ENCODE measurements around the gene EFCAB5. TPM values are rescaled to one million over a fixed set of nuclear protein-coding genes. Genes with fewer than 3 reads are reported as not detected.

The EFCAB5 gene
- total RNA-seq, 1 experiment from 2014 or later: 1.4 TPM

DNA sequence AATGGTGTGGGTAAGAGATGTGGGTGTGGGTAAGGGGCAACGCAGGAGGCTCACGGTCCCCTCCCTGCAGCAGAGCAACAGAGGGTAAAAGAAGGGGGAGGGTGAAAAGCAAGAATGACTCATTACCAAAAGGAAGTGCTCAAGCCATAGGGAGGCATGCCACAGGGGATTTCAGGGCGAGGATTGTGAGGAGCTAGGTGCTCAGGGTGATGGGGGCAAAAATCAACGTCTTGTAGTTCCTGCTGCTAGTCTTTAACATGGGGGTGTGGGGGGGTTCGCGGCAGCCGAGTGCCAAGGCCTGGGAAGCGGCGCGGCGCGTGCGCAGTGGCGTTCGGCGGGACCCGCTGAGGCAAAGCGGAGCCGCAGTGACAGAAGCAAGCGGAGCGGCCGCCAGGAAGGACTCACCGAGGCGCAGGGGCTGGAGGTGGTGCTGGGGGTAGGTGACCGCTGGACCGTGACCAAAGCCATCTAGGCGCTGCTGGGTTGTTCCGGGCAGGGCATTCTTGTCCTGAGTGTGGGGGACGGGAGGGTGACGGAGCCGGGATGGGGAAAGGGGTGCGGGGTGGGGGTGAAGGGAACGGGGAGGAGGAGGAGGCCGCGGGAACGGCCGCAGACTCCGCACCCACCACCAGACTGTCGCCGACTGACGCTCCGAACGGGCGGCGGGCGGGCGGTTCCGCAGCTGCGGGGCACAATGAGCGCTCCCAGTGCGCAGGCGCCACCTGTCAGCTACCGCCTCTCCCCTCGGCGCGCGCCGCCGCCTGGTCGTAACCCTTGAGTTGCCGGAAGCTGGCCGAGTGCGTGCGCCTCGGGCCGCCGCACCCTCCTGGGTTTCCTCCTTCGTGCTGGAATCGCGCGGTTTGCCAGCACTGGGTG is 11.7 kb upstream of the EFCAB5 start, which contains the start of gene SSH2:
SSH2 (minus strand) TSS at position 696 of the 876 bp plus-strand sequence; CDS start at position 468, 228 bp downstream.
- H3K9me2 ChIP-seq (ENCODE audit: insufficient read depth): no peaks in the 10 kb centered on the region
- intact Hi-C loops (cut with micrococcal nuclease; ENCODE audit: unreplicated experiment): no loop called here
- H3K4me2 ChIP-seq: peak within 1 kb of the TSS; percentile 95
- no peaks in the 10 kb centered on the region for H3K9me3 ChIP-seq (ENCODE audit: insufficient read depth, low read depth)
- peak within 1 kb of the TSS; percentile 85 for H2AFZ ChIP-seq
- no peaks in the 10 kb centered on the region for H3K36me3 ChIP-seq (ENCODE audit: low read depth)
- H3K79me2 ChIP-seq (ENCODE audit: low read depth): peaks cover 49% of the 10 kb centered on the region
- H4K20me1 ChIP-seq (ENCODE audit: insufficient read depth): 0 out of 2 replicates have a peak, but pooled peaks cover 3% of the 10 kb centered on the region
- ChIA-PET CTCF (interaction anchor here (0.6 to 3.2 kb wide), 8 partner anchors 10 to 290 kb away, joined by 3 to 30 read pairs (median 7); no protein-coding TSS in a partner anchor), POLR2A (ENCODE audit: unreplicated experiment) (interaction anchor here (0.5 to 1.4 kb wide), 8 partner anchors 10 to 679 kb away, joined by 3 to 36 read pairs (median 3); no protein-coding TSS in a partner anchor)
- TF ChIP-seq CTCF (conservative IDR thresholded peaks at IDR 0.05): no peak
- no peak for TF ChIP-seq EZH2 (IDR thresholded peaks at IDR 0.05; ENCODE audit: low read depth)
- no TSS peak for BruUV-seq (replicated peaks)
- peak within 1 kb of the TSS; percentile 62 for H3K27ac ChIP-seq
- H3F3A ChIP-seq (ENCODE audit: insufficient read depth, low read depth): peaks cover 20% of the 10 kb centered on the region; the same call in 1 of the 2 replicates
- H3K27me3 ChIP-seq (ENCODE audit: insufficient read depth, low read depth): no peaks in the 10 kb centered on the region
- peak; percentile 75 to 86 for DNase-seq
- peak within 1 kb of the TSS; percentile 73 for H3K4me3 ChIP-seq
- peaks cover 32% of the 10 kb centered on the region for H3K4me1 ChIP-seq (replicated peaks; ENCODE audit: insufficient read depth)

DNA sequence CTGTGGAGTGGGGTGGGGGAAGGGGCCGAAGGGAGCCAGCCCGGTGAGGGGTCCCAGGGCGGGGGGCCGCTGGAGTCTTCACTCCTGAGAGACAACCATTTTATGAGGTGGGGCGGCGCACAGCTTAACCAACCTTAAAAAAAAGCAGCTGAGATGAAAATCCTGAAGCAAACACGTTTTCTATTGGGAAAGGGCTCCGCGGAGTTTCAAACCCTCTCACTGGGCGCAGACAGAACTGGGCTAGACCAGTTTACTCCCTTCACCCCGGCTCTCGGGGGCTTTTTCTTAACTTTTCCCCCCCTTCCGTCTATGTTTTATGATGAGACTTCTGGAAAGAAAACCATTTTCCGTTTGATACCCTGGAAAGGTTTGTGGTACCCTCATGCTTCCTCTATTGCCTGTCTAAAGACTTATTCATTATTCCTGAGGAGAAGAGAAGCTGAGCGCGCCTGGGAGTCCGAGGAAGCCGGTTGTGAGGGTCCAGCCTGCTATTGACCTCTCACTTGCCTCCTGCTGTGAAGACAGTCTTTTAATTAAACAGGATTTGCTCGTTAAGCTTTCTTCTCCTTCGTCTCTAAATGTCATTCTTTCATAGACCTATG is 10.9 kb upstream of the EFCAB5 start:
- Histone ChIP-seq H4K20me1 (ENCODE audit: insufficient read depth) (0 out of 2 replicates have a peak, but pooled peaks cover 3% of the 10 kb centered on the region), H3K4me2 (peak overlapping the region; percentile 95), H3K9me3 (ENCODE audit: insufficient read depth, low read depth) (no peaks in the 10 kb centered on the region), H3K4me1 (replicated peaks; ENCODE audit: insufficient read depth) (peaks cover 32% of the 10 kb centered on the region), H3K79me2 (ENCODE audit: low read depth) (peaks cover 42% of the 10 kb centered on the region), H2AFZ (peak overlapping the region; percentile 85), H3K4me3 (peak overlapping the region; percentile 73), H3K27me3 (ENCODE audit: insufficient read depth, low read depth) (no peaks in the 10 kb centered on the region), H3K9me2 (ENCODE audit: insufficient read depth) (no peaks in the 10 kb centered on the region), H3K36me3 (ENCODE audit: low read depth) (no peaks in the 10 kb centered on the region), H3F3A (ENCODE audit: insufficient read depth, low read depth) (peaks cover 20% of the 10 kb centered on the region; the same call in 1 of the 2 replicates), H3K27ac (peak overlapping the region; percentile 62)
- POLR2A ChIA-PET (ENCODE audit: unreplicated experiment): interaction anchor here (0.7 to 1.4 kb wide), 5 partner anchors 11 to 680 kb away, joined by 3 to 36 read pairs (median 6); no protein-coding TSS in a partner anchor
- CTCF ChIA-PET: interaction anchor here (0.5 to 3.2 kb wide), 18 partner anchors 11 to 1286 kb away, joined by 3 to 30 read pairs (median 5); no protein-coding TSS in a partner anchor
- no peak for DNase-seq
- TF ChIP-seq EZH2 (IDR thresholded peaks at IDR 0.05; ENCODE audit: low read depth) (no peak), CTCF (conservative IDR thresholded peaks at IDR 0.05) (no peak)
- no TSS peak for BruUV-seq (replicated peaks)
- intact Hi-C loops (cut with micrococcal nuclease; ENCODE audit: unreplicated experiment): loop anchor here (1.0 kb wide), 6 partner anchors 91 to 350 kb away; no protein-coding TSS in a partner anchor

Data from PC-9 (cell line).